Loucy (cell line): ENCODE measurements around the gene ZNF385B.

ENCODE experiments used
- CTCF ChIP-seq: fragments of 200-600 bp; sonication (generic); conservative IDR thresholded peaks from 2 replicates; pipeline ENCODE4 v1.5.1; 2014; ENCODE audit warnings: mild to moderate bottlenecking, antibody characterized with exemption, low read length
- EZH2phosphoT487 ChIP-seq: fragments of 200-600 bp; IDR thresholded peaks from 2 replicates; pipeline ENCODE4 v1.6.1; 2018; ENCODE audit warnings: antibody characterized with exemption, mild to moderate bottlenecking, moderate library complexity, borderline replicate concordance

- no peak for TF ChIP-seq CTCF
- no peak for TF ChIP-seq EZH2phosphoT487
Observed at GRCh38 chr2:179793902-179794301, 67.5 kb downstream of the ZNF385B start.
